Brain microvascular endothelial cell (primary cell): Measurements from ENCODE around the gene SETD1B.
"Not testable (repeated sequence)": the region's sequence is repeated elsewhere in the genome, so short reads cannot be mapped to it uniquely, and the experiment has no call there.

ENCODE experiments used
- DNase-seq: peaks from one replicate; pipeline ENCODE4 v3.0.0-alpha.2; 2020
- H3K27ac ChIP-seq: fragments of 250-450 bp; sonication (Bioruptor Pico); 2 replicates; pipeline ENCODE4 v1.5.1; 2020; ENCODE audit warnings: mild to moderate bottlenecking, moderate library complexity
- H3K27me3 ChIP-seq: fragments of 250-450 bp; sonication (Bioruptor Pico); replicated peaks from 2 replicates; pipeline ENCODE4 v1.5.1; 2020; ENCODE audit warnings: mild to moderate bottlenecking
- H3K36me3 ChIP-seq: fragments of 250-450 bp; sonication (Bioruptor Pico); replicated peaks from 2 replicates; pipeline ENCODE4 v1.5.1; 2020; ENCODE audit warnings: mild to moderate bottlenecking
- H3K4me3 ChIP-seq: 2 replicates; pipeline ENCODE4 v1.5.1; 2011; ENCODE audit warnings: low read depth, mild to moderate bottlenecking, control low read depth, low read length, moderate library complexity
- CTCF ChIP-seq: IDR thresholded peaks from 2 replicates; pipeline ENCODE4 v1.5.1; 2011; ENCODE audit warnings: low read depth, mild to moderate bottlenecking, moderate library complexity, low read length, control low read depth, inconsistent platforms; ENCODE audit errors: missing control alignments
- in situ Hi-C: cut with HindIII; loops from 2 replicates; pipeline ENCODE4 v1.10.0; 2017; ENCODE audit warnings: low sequenced_read_pairs, low pct_ligation_motif_present

SETD1B gene

GRCh38 chr12:121858662-121859572 is 55.1 kb downstream of the SETD1B start, which contains the start of gene HPD:
Gene HPD, minus strand, starts transcription at chr12:121858859. Its CDS starts 36 bp downstream, at chr12:121858823.
- Histone ChIP-seq H3K4me3 (no peak within 1 kb of the TSS), H3K27ac (no peak within 1 kb of the TSS), H3K36me3 (no peaks in the 10 kb centered on the region), H3K27me3 (no peaks in the 10 kb centered on the region)
- in situ Hi-C loops = no loop called here
- TF ChIP-seq CTCF = no peak
- DNase-seq = peak; percentile 67

- Histone ChIP-seq H3K4me3 (no peak overlapping the region), H3K27ac (no peak overlapping the region), H3K36me3 (no peaks in the 10 kb centered on the region), H3K27me3 (no peaks in the 10 kb centered on the region)
- TF ChIP-seq CTCF = no peak
- in situ Hi-C loops = no loop called here
- no peak for DNase-seq
Observed at GRCh38 chr12:121860257-121860656, 56.4 kb downstream of the SETD1B start.

GRCh38 chr12:121860699-121861098 is 56.9 kb downstream of the SETD1B start:
- DNase-seq, H3K27me3 ChIP-seq, H3K4me3 ChIP-seq, H3K27ac ChIP-seq, in situ Hi-C loops, H3K36me3 ChIP-seq: not testable (repeated sequence)

GRCh38 chr12:121861636-121862254 is 57.9 kb downstream of the SETD1B start:
- no peaks in the 10 kb centered on the region for H3K36me3 ChIP-seq
- no peak overlapping the region for H3K4me3 ChIP-seq
- DNase-seq = no peak
- in situ Hi-C loops = no loop called here
- no peaks in the 10 kb centered on the region for H3K27me3 ChIP-seq
- TF ChIP-seq CTCF = no peak
- H3K27ac ChIP-seq = no peak overlapping the region

- in situ Hi-C loops = no loop called here
- H3K36me3 ChIP-seq = no peaks in the 10 kb centered on the region
- no peaks in the 10 kb centered on the region for H3K27me3 ChIP-seq
- H3K4me3 ChIP-seq = no peak overlapping the region
- H3K27ac ChIP-seq = no peak overlapping the region
- DNase-seq = no peak
- TF ChIP-seq CTCF = no peak
Observed at GRCh38 chr12:121866331-121866730, 62.5 kb downstream of the SETD1B start.

- H3K4me3 ChIP-seq = not testable (repeated sequence)
Observed at GRCh38 chr12:121869229-121869628, 65.4 kb downstream of the SETD1B start.

GRCh38 chr12:121871467-121871866 is 67.7 kb downstream of the SETD1B start:
- TF ChIP-seq CTCF = no peak
- Histone ChIP-seq H3K27me3 (no peaks in the 10 kb centered on the region), H3K4me3 (no peak overlapping the region), H3K27ac (no peak overlapping the region), H3K36me3 (no peaks in the 10 kb centered on the region)
- in situ Hi-C loops = no loop called here
- no peak for DNase-seq

More at GRCh38 chr12:121869229-121869628, 65.4 kb downstream of the SETD1B start:
- H3K36me3 ChIP-seq, H3K27ac ChIP-seq, DNase-seq, H3K27me3 ChIP-seq, in situ Hi-C loops: not testable (repeated sequence)
